NOMO-1 (cell line): ENCODE data around the gene OAF.
"Not testable (repeated sequence)": the region's sequence is repeated elsewhere in the genome, so short reads cannot be mapped to it uniquely, and the experiment has no call there.

ENCODE experiments used
- DNase-seq, 2 experiments: peaks; one replicate each; lab custom pipeline; 2025; ENCODE audit not compliant: unreplicated experiment in 2 of 2; lab: John Stamatoyannopoulos, UW

OAF gene

DNA sequence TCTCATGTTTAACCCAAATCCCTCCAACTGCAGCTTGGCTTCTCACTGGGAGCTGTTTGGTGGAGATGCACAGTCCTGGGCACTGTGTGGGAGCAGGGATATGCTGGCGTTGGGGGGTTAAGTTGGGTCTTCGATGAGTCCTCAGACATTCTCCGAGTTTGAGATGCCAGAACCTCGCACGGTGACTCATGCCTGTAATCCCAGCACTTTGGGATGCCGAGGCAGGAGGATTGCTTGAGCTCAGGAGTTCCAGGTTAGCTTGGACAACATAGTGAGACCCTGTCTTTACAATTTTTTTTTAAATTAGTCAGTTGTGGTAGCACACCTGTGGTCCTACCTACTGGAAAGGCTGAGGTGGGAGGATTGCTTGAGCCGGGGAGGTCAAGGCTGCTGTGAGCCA is 49.8 kb downstream of the OAF start:
- DNase-seq, result no peak

GRCh38 chr11:120261321-120261720 is 50.5 kb downstream of the OAF start:
- DNase-seq, result no peak

- DNase-seq, result no peak
These were observed 51.1 kb downstream of the OAF start for GRCh38 chr11:120261931-120262330.

DNA sequence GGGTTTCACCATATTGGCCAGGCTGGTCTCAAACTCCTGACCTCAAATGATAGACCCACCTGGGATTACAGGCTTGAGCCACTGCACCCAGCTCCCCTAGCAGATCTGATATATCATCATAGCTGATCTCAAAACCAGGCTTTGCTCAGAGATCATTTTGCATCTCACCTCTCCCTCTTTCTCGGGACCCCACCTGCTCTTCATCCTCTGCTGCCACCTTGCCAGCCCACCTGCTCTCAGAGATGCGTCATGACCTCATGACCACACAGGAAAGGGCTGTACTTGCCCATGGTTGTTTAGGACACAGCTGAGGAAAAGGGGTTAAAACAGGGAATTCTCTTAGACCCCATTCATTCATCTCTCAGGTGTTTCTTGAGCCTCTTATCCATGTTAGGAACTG is 56.5 kb downstream of the OAF start:
- no peak for DNase-seq

- no peak for DNase-seq
These were observed 57.9 kb downstream of the OAF start for GRCh38 chr11:120268686-120269085.

DNA sequence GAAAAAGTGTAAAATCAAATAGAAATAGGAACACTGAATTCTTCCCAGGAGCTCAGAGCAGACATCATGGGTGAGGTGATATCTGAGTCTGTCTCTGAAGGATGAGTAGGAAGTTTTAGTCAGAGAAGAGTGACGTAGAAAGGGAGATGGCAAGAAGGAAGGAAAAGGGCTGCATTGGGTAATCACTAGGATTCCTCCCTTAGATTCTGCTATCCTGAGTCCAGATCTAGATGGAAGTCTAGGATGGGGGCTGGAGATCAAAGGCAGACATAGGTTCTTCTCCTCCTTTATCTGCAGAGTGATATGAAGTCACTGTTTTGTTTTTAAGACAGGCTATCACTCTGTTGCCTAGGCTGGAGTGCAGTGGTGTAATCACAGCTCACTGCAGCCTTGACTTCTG is 59.6 kb downstream of the OAF start:
- DNase-seq, result no peak

- no peak for DNase-seq
These were observed 60.8 kb downstream of the OAF start for GRCh38 chr11:120271672-120272071.

DNA sequence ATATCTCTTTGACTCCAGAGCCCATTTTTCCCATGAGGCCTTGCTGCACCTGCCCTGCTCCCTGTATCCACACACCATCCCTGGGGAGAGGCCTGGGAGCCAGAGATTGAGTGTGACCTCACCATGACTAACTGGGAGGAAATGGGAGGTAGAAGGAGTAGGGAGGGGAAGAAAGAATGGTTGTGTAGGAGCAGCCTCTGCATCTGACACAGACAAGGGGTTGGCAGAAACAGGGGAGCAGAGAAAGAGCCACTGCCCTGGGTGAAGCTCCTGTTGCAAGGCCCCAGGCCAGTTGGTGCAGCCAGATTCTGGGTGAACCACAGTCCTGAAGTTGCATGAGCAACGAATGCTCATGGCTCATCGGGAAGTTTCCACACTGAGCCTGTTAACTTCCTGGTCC is 61.5 kb downstream of the OAF start:
- no peak for DNase-seq

- no peak for DNase-seq
These were observed 62.6 kb downstream of the OAF start for GRCh38 chr11:120273432-120273831.

DNA sequence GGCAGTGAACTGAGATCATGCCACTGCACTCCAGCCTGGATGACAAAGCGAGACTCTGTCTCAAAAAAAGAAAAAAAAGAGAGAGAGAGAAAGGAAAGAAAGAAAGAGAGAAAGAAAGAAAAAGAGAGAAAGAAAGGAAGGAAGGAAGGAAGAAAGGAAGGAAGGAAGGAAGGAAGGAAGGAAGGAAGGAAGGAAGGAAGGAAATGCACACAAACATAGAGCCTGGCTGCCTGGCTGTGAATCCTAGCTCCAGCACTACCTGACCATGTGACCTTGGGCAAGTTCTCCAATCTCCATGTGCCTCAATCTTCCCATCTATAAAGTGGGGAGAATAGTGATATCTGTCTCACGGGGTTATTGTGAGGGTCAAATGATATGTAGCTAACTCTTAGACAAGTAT is 63.1 kb downstream of the OAF start:
- not testable (repeated sequence) for DNase-seq

DNA sequence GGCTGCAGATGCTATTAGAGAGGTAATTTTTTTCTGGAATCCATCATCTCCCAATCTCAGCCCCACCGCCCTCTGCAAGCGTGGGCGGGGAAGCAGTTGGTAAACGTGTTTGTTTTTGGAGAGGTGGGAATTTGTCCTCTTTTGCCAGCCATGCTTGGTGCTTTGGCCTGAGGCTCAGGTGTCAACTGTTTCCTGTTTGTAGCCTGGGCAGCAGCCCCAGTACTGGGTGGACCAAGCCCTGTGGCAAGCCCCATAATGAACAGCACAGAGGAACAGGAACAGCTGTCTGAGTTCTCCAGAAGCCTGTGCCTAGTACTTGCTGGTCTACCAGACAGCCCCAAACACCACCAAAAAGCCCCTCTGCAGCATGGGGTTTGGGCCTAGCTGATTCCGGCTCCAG is 68.7 kb downstream of the OAF start:
- no peak for DNase-seq
